ENCODE results near the gene ERFE.

DNA sequence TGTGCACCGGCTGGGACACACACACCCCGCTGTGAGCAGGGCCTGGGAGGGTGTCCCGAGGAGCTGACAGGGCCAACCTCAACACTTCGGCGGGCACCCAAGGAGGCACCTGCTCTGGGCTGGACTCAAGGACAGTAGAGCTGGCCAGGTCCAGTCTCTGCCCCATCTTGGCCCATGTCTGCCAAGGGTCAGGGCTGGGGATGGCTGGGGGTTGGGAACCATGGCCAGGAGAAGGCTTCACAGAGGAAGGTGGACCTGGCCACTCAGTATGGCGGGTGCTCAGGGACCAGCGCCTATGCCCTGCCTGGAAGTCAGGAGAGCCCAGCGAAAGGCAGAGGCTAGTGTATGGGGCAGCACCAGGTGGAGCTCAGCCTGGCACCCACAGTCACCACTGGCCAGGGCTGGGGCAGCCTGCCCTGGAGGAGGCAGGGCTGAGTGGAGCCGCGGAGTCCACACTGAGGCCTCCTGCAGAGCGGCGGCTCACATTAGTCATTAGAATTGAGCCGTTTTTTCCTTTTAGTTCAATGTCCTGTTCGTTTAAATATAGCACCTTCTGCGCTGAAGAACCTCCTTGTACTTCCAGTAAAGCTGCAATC, 4.2 kb downstream of the ERFE start:
- TF ChIP-seq, protein P1, sequence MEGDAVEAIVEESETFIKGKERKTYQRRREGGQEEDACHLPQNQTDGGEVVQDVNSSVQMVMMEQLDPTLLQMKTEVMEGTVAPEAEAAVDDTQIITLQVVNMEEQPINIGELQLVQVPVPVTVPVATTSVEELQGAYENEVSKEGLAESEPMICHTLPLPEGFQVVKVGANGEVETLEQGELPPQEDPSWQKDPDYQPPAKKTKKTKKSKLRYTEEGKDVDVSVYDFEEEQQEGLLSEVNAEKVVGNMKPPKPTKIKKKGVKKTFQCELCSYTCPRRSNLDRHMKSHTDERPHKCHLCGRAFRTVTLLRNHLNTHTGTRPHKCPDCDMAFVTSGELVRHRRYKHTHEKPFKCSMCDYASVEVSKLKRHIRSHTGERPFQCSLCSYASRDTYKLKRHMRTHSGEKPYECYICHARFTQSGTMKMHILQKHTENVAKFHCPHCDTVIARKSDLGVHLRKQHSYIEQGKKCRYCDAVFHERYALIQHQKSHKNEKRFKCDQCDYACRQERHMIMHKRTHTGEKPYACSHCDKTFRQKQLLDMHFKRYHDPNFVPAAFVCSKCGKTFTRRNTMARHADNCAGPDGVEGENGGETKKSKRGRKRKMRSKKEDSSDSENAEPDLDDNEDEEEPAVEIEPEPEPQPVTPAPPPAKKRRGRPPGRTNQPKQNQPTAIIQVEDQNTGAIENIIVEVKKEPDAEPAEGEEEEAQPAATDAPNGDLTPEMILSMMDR (IDR thresholded peaks at IDR 0.05), result no peak
- no peak for TF ChIP-seq POLR2A (IDR thresholded peaks at IDR 0.05)
- no peak for TF ChIP-seq EP300 (IDR thresholded peaks at IDR 0.05)
- TF ChIP-seq POLR2AphosphoS5 (IDR thresholded peaks at IDR 0.05), result no peak

Measured in gastroesophageal sphincter (tissue), 3 donors.